Loucy (cell line): Measurements from ENCODE around the gene ASXL1.
"Not testable (repeated sequence)": the region's sequence is repeated elsewhere in the genome, so short reads cannot be mapped to it uniquely, and the experiment has no call there.

Experiments
- H2AFZ ChIP-seq: fragments of 200-600 bp; sonication (generic); 2 replicates; pipeline ENCODE4 v1.6.0; 2016; ENCODE audit warnings: antibody characterized with exemption, mild to moderate bottlenecking, low read length, moderate library complexity
- H3F3A ChIP-seq: fragments of 200-600 bp; 2 replicates; pipeline ENCODE4 v1.6.0; 2016; ENCODE audit warnings: antibody characterized with exemption, low read depth, mild to moderate bottlenecking
- H3K27me3 ChIP-seq: fragments of 200-600 bp; sonication (generic); 2 replicates; pipeline ENCODE4 v1.6.1; 2014; ENCODE audit warnings: low read length, mild to moderate bottlenecking; ENCODE audit not compliant: insufficient read depth, poor library complexity, severe bottlenecking
- H3K36me3 ChIP-seq: fragments of 200-600 bp; sonication (generic); 2 replicates; pipeline ENCODE4 v1.6.1; 2016; ENCODE audit warnings: low read length; ENCODE audit not compliant: insufficient read depth
- H3K4me1 ChIP-seq: fragments of 200-600 bp; sonication (generic); 2 replicates; pipeline ENCODE4 v1.5.1; 2014; ENCODE audit warnings: low read length, mild to moderate bottlenecking; ENCODE audit not compliant: insufficient read depth, poor library complexity, severe bottlenecking
- H3K4me2 ChIP-seq: fragments of 200-600 bp; sonication (generic); 2 replicates; pipeline ENCODE4 v1.6.0; 2014; ENCODE audit warnings: antibody characterized with exemption, low read length, low read depth, mild to moderate bottlenecking; ENCODE audit not compliant: poor library complexity, severe bottlenecking
- H3K4me3 ChIP-seq: fragments of 200-600 bp; sonication (generic); 2 replicates; pipeline ENCODE4 v1.5.1; 2014; ENCODE audit warnings: low read length, mild to moderate bottlenecking, mixed read lengths; ENCODE audit not compliant: poor library complexity, severe bottlenecking
- H3K79me2 ChIP-seq: fragments of 200-600 bp; sonication (generic); 2 replicates; pipeline ENCODE4 v1.6.1; 2014; ENCODE audit warnings: low read length; ENCODE audit not compliant: insufficient read depth
- H3K9ac ChIP-seq: fragments of 200-600 bp; sonication (generic); 2 replicates; pipeline ENCODE4 v1.6.0; 2014; ENCODE audit warnings: mild to moderate bottlenecking, low read depth, low read length, moderate library complexity; ENCODE audit not compliant: poor library complexity, severe bottlenecking
- H3K9me2 ChIP-seq: fragments of 200-600 bp; sonication (generic); replicated peaks from 2 replicates; pipeline ENCODE4 v1.6.1; 2016; ENCODE audit warnings: low read depth, low read length, mixed read lengths
- H3K9me3 ChIP-seq: fragments of 200-600 bp; sonication (generic); 2 replicates; pipeline ENCODE4 v1.6.1; 2014; ENCODE audit warnings: mild to moderate bottlenecking, antibody characterized with exemption, low read length, low read depth; ENCODE audit not compliant: insufficient read depth
- H4K20me1 ChIP-seq: fragments of 200-600 bp; sonication (generic); 2 replicates; pipeline ENCODE4 v1.6.0; 2014; ENCODE audit warnings: antibody characterized with exemption, low read length, mild to moderate bottlenecking; ENCODE audit not compliant: insufficient read depth, poor library complexity, severe bottlenecking
- EZH2phosphoT487 ChIP-seq: fragments of 200-600 bp; IDR thresholded peaks from 2 replicates; pipeline ENCODE4 v1.6.1; 2018; ENCODE audit warnings: antibody characterized with exemption, mild to moderate bottlenecking, moderate library complexity, borderline replicate concordance
- TF ChIP-seq, protein P1 (sequence below): fragments of 200-600 bp; sonication (generic); conservative IDR thresholded peaks from 2 replicates; pipeline ENCODE4 v1.5.1; 2014; ENCODE audit warnings: mild to moderate bottlenecking, antibody characterized with exemption, low read length

ASXL1 gene

DNA sequence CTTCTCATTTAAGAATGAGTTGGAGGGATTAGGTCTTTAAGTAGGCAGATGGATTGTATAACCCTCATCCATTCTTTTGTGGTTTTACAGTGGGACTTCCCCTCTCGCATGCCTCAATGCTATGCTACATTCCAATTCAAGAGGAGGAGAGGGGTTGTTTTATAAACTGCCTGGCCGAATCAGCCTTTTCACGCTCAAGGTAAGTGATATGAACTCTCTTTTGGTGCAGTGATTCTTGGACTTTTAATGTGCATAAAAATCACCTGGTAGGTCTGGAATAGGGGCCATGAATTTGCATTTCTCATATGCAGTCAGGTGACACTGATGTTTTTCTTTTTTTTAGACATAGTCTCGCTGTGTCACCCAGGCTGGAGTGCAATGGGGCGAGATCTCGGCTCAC lies 10.8 kb downstream of the ASXL1 start:
- Histone ChIP-seq H3K27me3 (no peaks in the 10 kb centered on the region), H3K4me2 (no peak overlapping the region), H4K20me1 (peaks cover 67% of the 10 kb centered on the region), H3K9me3 (no peaks in the 10 kb centered on the region), H3K36me3 (peaks cover 67% of the 10 kb centered on the region), H3K4me1 (peaks cover 20% of the 10 kb centered on the region), H3K79me2 (peaks cover 91% of the 10 kb centered on the region), H3F3A (no peaks in the 10 kb centered on the region), H3K4me3 (no peak overlapping the region), H2AFZ (no peak overlapping the region), H3K9ac (no peak overlapping the region), H3K9me2 (no peaks in the 10 kb centered on the region)
- TF ChIP-seq, protein P1, sequence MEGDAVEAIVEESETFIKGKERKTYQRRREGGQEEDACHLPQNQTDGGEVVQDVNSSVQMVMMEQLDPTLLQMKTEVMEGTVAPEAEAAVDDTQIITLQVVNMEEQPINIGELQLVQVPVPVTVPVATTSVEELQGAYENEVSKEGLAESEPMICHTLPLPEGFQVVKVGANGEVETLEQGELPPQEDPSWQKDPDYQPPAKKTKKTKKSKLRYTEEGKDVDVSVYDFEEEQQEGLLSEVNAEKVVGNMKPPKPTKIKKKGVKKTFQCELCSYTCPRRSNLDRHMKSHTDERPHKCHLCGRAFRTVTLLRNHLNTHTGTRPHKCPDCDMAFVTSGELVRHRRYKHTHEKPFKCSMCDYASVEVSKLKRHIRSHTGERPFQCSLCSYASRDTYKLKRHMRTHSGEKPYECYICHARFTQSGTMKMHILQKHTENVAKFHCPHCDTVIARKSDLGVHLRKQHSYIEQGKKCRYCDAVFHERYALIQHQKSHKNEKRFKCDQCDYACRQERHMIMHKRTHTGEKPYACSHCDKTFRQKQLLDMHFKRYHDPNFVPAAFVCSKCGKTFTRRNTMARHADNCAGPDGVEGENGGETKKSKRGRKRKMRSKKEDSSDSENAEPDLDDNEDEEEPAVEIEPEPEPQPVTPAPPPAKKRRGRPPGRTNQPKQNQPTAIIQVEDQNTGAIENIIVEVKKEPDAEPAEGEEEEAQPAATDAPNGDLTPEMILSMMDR = no peak
- no peak for TF ChIP-seq EZH2phosphoT487

DNA sequence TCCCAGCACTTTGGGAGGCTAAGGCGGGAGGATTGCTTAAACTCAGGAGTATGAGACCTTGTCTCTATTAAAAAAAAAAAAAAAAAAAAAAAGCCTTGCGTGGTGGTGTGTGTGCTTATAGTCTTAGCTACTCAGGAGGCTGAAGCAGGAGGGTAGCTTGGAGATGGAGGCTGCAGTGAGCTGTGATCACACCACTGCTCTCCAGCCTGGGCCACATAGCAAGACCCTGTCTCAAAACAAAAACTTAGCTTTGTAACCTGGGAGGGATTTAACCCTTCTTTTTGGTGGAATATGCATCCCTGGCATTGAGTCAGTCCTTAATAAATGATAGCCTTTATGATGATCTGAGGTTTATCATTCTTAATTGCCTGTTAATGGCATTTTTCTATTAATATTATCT lies 12.8 kb downstream of the ASXL1 start:
- Histone ChIP-seq H3K9me2 (no peaks in the 10 kb centered on the region), H3K9me3 (no peaks in the 10 kb centered on the region), H2AFZ (no peak overlapping the region), H3K4me1 (peaks cover 7% of the 10 kb centered on the region), H3F3A (no peaks in the 10 kb centered on the region), H3K79me2 (peaks cover 77% of the 10 kb centered on the region), H3K27me3 (no peaks in the 10 kb centered on the region), H3K4me3 (no peak overlapping the region), H4K20me1 (peaks cover 49% of the 10 kb centered on the region), H3K9ac (no peak overlapping the region), H3K36me3 (peaks cover 83% of the 10 kb centered on the region), H3K4me2 (no peak overlapping the region)
- TF ChIP-seq, protein P1 = no peak
- no peak for TF ChIP-seq EZH2phosphoT487

DNA sequence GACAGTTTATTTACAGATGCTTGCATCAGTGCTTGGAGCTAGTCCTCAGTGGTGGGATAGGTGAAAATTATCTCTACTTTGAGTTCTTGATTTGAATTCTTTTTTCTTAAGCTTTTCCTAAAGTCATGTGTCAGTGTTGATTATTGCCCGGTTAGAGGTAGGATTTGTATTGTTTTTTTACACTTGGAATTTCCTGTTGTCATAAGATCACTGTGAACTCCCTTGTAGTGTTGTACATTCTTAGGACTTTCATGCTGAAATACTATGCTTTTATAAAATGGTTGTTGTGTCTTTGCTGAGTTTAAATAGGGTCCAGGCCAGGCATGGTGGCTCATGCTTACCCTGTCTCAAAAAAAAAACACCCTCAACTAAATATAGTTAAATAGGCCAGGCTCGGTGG lies 20.3 kb downstream of the ASXL1 start:
- Histone ChIP-seq H3K9ac (no peak overlapping the region), H3K4me1 (no peaks in the 10 kb centered on the region), H3F3A (no peaks in the 10 kb centered on the region), H4K20me1 (peaks cover 12% of the 10 kb centered on the region), H3K4me2 (no peak overlapping the region), H2AFZ (no peak overlapping the region), H3K36me3 (peaks cover 42% of the 10 kb centered on the region; the same call in 1 of the 2 replicates), H3K9me3 (no peaks in the 10 kb centered on the region), H3K79me2 (peaks cover 47% of the 10 kb centered on the region; the same call in 1 of the 2 replicates), H3K9me2 (no peaks in the 10 kb centered on the region), H3K4me3 (no peak overlapping the region), H3K27me3 (no peaks in the 10 kb centered on the region)
- TF ChIP-seq, protein P1 = no peak
- no peak for TF ChIP-seq EZH2phosphoT487

DNA sequence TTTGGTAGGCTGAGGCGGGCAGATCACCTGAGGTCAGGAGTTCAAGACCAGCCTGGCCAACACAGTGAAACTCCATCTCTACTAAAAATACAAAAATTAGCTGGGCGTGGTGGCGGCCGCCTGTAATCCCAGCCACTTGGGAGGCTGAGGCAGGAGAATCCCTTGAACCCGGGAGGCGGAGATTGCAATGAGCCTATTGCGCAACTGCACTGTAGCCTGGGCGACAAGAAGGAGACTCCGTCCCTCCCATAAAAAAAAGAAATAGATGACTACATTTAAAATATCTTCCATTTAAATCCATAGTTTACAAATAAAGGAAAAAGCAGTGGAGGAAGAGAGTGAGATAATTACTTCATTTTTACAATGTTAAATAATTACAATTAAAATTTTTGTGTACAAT lies 21.9 kb downstream of the ASXL1 start:
- H3K4me2 ChIP-seq, H3K4me3 ChIP-seq, H3F3A ChIP-seq, H3K4me1 ChIP-seq, H2AFZ ChIP-seq, H3K27me3 ChIP-seq, H3K9ac ChIP-seq, H3K9me3 ChIP-seq, H3K9me2 ChIP-seq: not testable (repeated sequence)
- peaks cover 16% of the 10 kb centered on the region for H4K20me1 ChIP-seq
- peaks cover 33% of the 10 kb centered on the region; the same call in 1 of the 2 replicates for H3K36me3 ChIP-seq
- H3K79me2 ChIP-seq = peaks cover 55% of the 10 kb centered on the region
